Measurements from ENCODE around the gene GJB3. TPM values are rescaled to one million over a fixed set of nuclear protein-coding genes. Genes with fewer than 3 reads are reported as not detected.
A peak's percentile ranks its signal among the peaks of the same experiment; 100 is the strongest.

The GJB3 gene
- total RNA-seq, 1 experiment from 2014 or later = 46.7 TPM

GRCh38 chr1:34742667-34743270, 38.2 kb upstream of the GJB3 start:
- Histone ChIP-seq H3K4me2 (ENCODE audit: low read length) (peak overlapping the region; percentile 55), H3K79me2 (ENCODE audit: insufficient read depth, low read length) (no peaks in the 10 kb centered on the region), H3K9me2 (ENCODE audit: insufficient read depth) (no peaks in the 10 kb centered on the region), H3K9ac (ENCODE audit: low read length) (no peak overlapping the region), H3K27me3 (ENCODE audit: insufficient read depth, low read length) (no peaks in the 10 kb centered on the region), H3K36me3 (ENCODE audit: control insufficient read depth in 1 of 2, insufficient read depth in 2 of 2, low read length in 2 of 2) (no peaks in the 10 kb centered on the region), H3K4me1 (ENCODE audit: control insufficient read depth in 1 of 2, insufficient read depth in 2 of 2, low read length in 2 of 2) (peaks cover 3 to 13% of the 10 kb centered on the region in 2 experiments; a peak in 3 of 4 replicates), H3K9me3 (ENCODE audit: control insufficient read depth in 1 of 2, insufficient read depth in 1 of 2, low read depth in 1 of 2, low read length in 2 of 2) (no peaks in the 10 kb centered on the region), H3K4me3 (replicated peaks in 1 of 2; ENCODE audit: low read depth in 1 of 2, low read length in 2 of 2) (no peak overlapping the region), H3K27ac (ENCODE audit: low read depth, low read length) (no peak overlapping the region), H4K20me1 (ENCODE audit: insufficient read depth) (no peaks in the 10 kb centered on the region), H2AFZ (ENCODE audit: low read depth, low read length, poor library complexity, severe bottlenecking) (peak overlapping the region; percentile 13)
- ChIA-PET RAD21 (ENCODE audit: low non-redundant PET in 1 of 2, low total read pairs in 2 of 2, uncharacterized antibody in 2 of 2, unreplicated experiment in 2 of 2) (interaction anchor here (0.8 to 1.8 kb wide), 4 partner anchors 11 to 283 kb away, joined by 3 to 5 read pairs (median 4); partner anchors contain the start of gene GJB5 (in 1 of the 2)), POLR2A (interaction anchor here (0.5 to 1.4 kb wide), 4 partner anchors 12 to 1981 kb away, joined by 3 to 4 read pairs (median 4); partner anchors contain the start of genes GJB3 and GJB5), CTCF (interaction anchor here (0.6 to 3.0 kb wide), 34 partner anchors 8 to 1152 kb away, joined by 3 to 31 read pairs (median 4); partner anchors contain the start of genes GJB4 and GJB5)
- TF ChIP-seq POLR2AphosphoS5 (IDR thresholded peaks at IDR 0.05; ENCODE audit: low read depth, low read length) (0 out of 2 replicates have a peak, but pooled peaks have one; percentile 25), ZBTB33 (IDR thresholded peaks at IDR 0.05; ENCODE audit: extremely low read depth, insufficient replicate concordance, low read length) (no peak), RAD21 (IDR thresholded peaks at IDR 0.05; ENCODE audit: low read depth) (peak; percentile 99), EZH2phosphoT487 (IDR thresholded peaks at IDR 0.05; ENCODE audit: borderline replicate concordance) (no peak), FOSL1 (IDR thresholded peaks at IDR 0.05; ENCODE audit: low read depth) (no peak)
- TF ChIP-seq, protein P1, sequence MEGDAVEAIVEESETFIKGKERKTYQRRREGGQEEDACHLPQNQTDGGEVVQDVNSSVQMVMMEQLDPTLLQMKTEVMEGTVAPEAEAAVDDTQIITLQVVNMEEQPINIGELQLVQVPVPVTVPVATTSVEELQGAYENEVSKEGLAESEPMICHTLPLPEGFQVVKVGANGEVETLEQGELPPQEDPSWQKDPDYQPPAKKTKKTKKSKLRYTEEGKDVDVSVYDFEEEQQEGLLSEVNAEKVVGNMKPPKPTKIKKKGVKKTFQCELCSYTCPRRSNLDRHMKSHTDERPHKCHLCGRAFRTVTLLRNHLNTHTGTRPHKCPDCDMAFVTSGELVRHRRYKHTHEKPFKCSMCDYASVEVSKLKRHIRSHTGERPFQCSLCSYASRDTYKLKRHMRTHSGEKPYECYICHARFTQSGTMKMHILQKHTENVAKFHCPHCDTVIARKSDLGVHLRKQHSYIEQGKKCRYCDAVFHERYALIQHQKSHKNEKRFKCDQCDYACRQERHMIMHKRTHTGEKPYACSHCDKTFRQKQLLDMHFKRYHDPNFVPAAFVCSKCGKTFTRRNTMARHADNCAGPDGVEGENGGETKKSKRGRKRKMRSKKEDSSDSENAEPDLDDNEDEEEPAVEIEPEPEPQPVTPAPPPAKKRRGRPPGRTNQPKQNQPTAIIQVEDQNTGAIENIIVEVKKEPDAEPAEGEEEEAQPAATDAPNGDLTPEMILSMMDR (IDR thresholded peaks at IDR 0.05 in 2 of 3, conservative IDR thresholded peaks at IDR 0.05 in 1 of 3; ENCODE audit: borderline replicate concordance in 1 of 3, insufficient read depth in 1 of 3, low read depth in 2 of 3, low read length in 2 of 3) = peak; percentile 88 to 96 (median 94)
- intact Hi-C loops (cut with micrococcal nuclease) = loop anchor here (1.0 to 10.0 kb wide), 8 partner anchors 60 to 1110 kb away; no protein-coding TSS in a partner anchor
- DNase-seq (ENCODE audit: low read depth, low spot score) (peak; percentile 59), ATAC-seq (peak; percentile 99)
- BruUV-seq (replicated peaks) = no TSS peak

All from HCT116 (cell line).